Smooth muscle cell (in vitro differentiated cells): ENCODE data around the gene SH2D2A. TPM values are rescaled to one million over a fixed set of nuclear protein-coding genes. Genes with fewer than 3 reads are reported as not detected.

Experiments used
- DNase-seq: peaks from one replicate; lab custom pipeline; 2025; ENCODE audit not compliant: unreplicated experiment; lab: John Stamatoyannopoulos, UW
- H2AFZ ChIP-seq: fragments of 200-600 bp; sonication (generic); 2 replicates; pipeline ENCODE4 v1.6.0; 2016; ENCODE audit warnings: antibody characterized with exemption, low read depth, mild to moderate bottlenecking
- H3F3A ChIP-seq: fragments of 200-600 bp; sonication (generic); 2 replicates; pipeline ENCODE4 v1.6.0; 2017; ENCODE audit warnings: antibody characterized with exemption, low read depth
- H3K27ac ChIP-seq: fragments of 200-600 bp; sonication (generic); 2 replicates; pipeline ENCODE4 v1.5.1; 2016; ENCODE audit warnings: low read depth, mild to moderate bottlenecking
- H3K27me3 ChIP-seq: fragments of 200-600 bp; sonication (generic); 2 replicates; pipeline ENCODE4 v1.6.1; 2016; ENCODE audit warnings: low read depth, mild to moderate bottlenecking
- H3K36me3 ChIP-seq: fragments of 200-600 bp; sonication (generic); 2 replicates; pipeline ENCODE4 v1.5.1; 2016; ENCODE audit warnings: low read depth
- H3K4me1 ChIP-seq: fragments of 200-600 bp; sonication (generic); 2 replicates; pipeline ENCODE4 v1.5.1; 2016; ENCODE audit warnings: low read depth
- H3K4me2 ChIP-seq: fragments of 200-600 bp; sonication (generic); 2 replicates; pipeline ENCODE4 v1.6.0; 2016; ENCODE audit warnings: mild to moderate bottlenecking
- H3K4me3 ChIP-seq: fragments of 200-600 bp; sonication (generic); 2 replicates; pipeline ENCODE4 v1.5.1; 2016; ENCODE audit warnings: mild to moderate bottlenecking
- H3K79me2 ChIP-seq: fragments of 200-600 bp; sonication (generic); 2 replicates; pipeline ENCODE4 v1.6.0; 2016; ENCODE audit warnings: low read depth, mild to moderate bottlenecking
- H3K9ac ChIP-seq: fragments of 200-600 bp; sonication (generic); 2 replicates; pipeline ENCODE4 v1.6.0; 2016; ENCODE audit warnings: low read depth
- H3K9me3 ChIP-seq: fragments of 200-600 bp; sonication (generic); replicated peaks from 2 replicates; pipeline ENCODE4 v1.5.1; 2016; ENCODE audit warnings: low read depth
- H4K20me1 ChIP-seq: fragments of 200-600 bp; sonication (generic); 2 replicates; pipeline ENCODE4 v1.6.0; 2016; ENCODE audit warnings: low read depth
- CTCF ChIP-seq: fragments of 200-600 bp; sonication (generic); IDR thresholded peaks from 2 replicates; pipeline ENCODE4 v1.5.1; 2017; ENCODE audit warnings: borderline replicate concordance, mild to moderate bottlenecking, antibody characterized with exemption; ENCODE audit not compliant: insufficient read depth, poor library complexity, severe bottlenecking
- WGBS: methylation state at CpG from one replicate; pipeline ENCODE4 v1.1.7; 2016; ENCODE audit warnings: low lambda C conversion rate; 5-methylcytosine and 5-hydroxymethylcytosine counted together
- polyA plus RNA-seq: library from polyadenylated mRNA; unstranded; fragments of >200 nt; fragmentation: Nextera tagmentation; extraction: Ambion mirVana; gene quantifications from 2 replicates; pipeline ENCODE4 v1.2.1, GENCODE V29; 2016
- total RNA-seq: library from RNA; depleted of rRNA; stranded (reverse); fragments of >200 nt; gene quantifications from 2 replicates; pipeline ENCODE4 v1.2.3, GENCODE V29; 2014

SH2D2A gene
- total and polyA plus RNA-seq, 2 experiments from 2014 or later, result 14.4 to 36.9 TPM

GRCh38 chr1:156809281-156809680, 7.4 kb downstream of the SH2D2A start:
- H2AFZ ChIP-seq, result no peak overlapping the region
- H3F3A ChIP-seq, result peaks cover 21% of the 10 kb centered on the region
- no peak overlapping the region for H3K27ac ChIP-seq
- H3K4me1 ChIP-seq, result peaks cover 20% of the 10 kb centered on the region
- 96% methylated on average over 7 of the region's 10 CpGs for WGBS
- H3K9ac ChIP-seq, result no peak overlapping the region
- TF ChIP-seq CTCF, result no peak
- no peaks in the 10 kb centered on the region for H3K36me3 ChIP-seq
- peaks cover 4% of the 10 kb centered on the region for H4K20me1 ChIP-seq
- H3K79me2 ChIP-seq, result no peaks in the 10 kb centered on the region
- no peak overlapping the region for H3K4me3 ChIP-seq
- no peaks in the 10 kb centered on the region for H3K9me3 ChIP-seq
- DNase-seq, result no peak
- H3K4me2 ChIP-seq, result no peak overlapping the region
- no peaks in the 10 kb centered on the region for H3K27me3 ChIP-seq

GRCh38 chr1:156808186-156809030, 8.2 kb downstream of the SH2D2A start:
- Histone ChIP-seq H3F3A (peaks cover 22% of the 10 kb centered on the region), H3K27ac (no peak overlapping the region), H3K27me3 (no peaks in the 10 kb centered on the region), H3K9ac (no peak overlapping the region), H3K79me2 (no peaks in the 10 kb centered on the region), H3K9me3 (no peaks in the 10 kb centered on the region), H3K4me2 (no peak overlapping the region), H3K4me1 (peaks cover 20% of the 10 kb centered on the region), H3K4me3 (no peak overlapping the region), H4K20me1 (peaks cover 4% of the 10 kb centered on the region), H2AFZ (no peak overlapping the region), H3K36me3 (no peaks in the 10 kb centered on the region)
- DNase-seq, result no peak
- TF ChIP-seq CTCF, result no peak
- 97% methylated on average over 16 of the region's 16 CpGs for WGBS

DNA sequence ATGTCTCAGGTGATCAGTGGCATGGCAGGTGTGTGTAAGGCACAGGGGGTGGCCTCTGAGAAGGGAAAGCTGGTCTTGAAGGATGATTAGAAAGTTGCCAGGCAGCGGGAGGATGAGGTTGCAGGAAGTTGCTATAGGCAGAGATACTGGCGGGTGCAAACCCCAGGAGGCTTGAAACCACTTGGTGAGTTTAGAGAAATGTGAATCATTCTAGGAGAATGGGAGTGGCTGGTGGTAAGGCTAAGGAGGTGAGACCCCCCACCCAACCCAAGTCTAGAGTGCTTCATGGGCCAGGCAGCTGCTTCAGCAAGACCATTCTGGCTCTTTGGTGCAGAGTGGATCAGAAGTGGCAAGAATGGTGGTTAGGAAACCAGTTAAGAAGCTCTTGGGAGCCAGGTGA, 9.0 kb downstream of the SH2D2A start:
- Histone ChIP-seq H2AFZ (no peak overlapping the region), H4K20me1 (peaks cover 4% of the 10 kb centered on the region), H3K4me3 (no peak overlapping the region), H3K27me3 (no peaks in the 10 kb centered on the region), H3K36me3 (no peaks in the 10 kb centered on the region), H3K27ac (no peak overlapping the region), H3K9ac (no peak overlapping the region), H3F3A (peaks cover 22% of the 10 kb centered on the region), H3K9me3 (no peaks in the 10 kb centered on the region), H3K4me1 (peaks cover 14% of the 10 kb centered on the region), H3K79me2 (no peaks in the 10 kb centered on the region), H3K4me2 (no peak overlapping the region)
- 100% methylated on average over 2 of the region's 2 CpGs for WGBS
- TF ChIP-seq CTCF, result no peak
- no peak for DNase-seq
